Measurements from ENCODE around the gene CCNF.

CCNF gene

GRCh38 chr16:2489581-2489980 is 60.3 kb downstream of the CCNF start:
- no peak for DNase-seq

DNA sequence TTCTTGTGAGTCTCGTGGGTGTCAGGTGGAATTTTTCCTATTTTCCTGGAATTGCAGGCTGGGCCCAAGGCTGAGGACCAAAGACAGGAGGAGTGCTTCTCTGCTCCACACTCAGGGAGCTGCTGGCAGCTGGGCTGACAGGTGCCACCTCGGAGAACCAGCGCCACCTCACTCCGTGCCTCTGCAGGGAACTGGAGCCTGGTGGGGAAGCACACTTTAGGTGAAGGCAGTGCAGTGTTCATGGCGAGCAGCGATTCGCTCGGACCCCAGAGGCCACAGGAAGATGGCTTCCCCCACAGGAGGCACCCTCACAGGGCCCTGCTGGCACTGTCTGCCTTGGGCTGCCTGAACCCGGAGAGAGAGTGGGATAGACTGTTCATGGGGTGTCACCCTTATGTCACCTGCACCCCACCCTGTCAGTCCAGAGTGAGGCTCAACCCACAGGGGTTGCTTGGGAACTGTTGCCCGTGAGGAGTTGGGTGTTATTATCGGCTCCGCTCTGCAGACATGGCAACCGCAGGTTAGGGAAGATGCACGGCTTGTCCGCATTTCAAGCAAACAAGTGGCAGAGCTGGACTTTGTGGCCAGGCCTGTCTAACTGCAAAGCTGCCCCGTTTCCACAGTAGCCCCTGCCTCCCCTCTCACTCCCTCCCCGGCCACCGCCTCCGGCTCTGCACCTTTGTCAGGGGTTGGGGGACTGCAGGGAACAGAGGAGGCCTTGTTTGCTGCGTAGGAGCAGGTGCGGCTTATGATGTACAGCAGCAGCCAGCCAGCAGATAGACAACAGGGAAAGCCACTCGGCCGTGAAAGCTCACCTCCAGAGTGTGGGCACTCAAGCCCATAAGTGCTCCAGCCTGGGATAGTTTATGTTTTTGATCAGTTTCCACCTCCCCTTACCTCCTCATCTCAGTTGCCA is 61.2 kb downstream of the CCNF start:
- no peak for DNase-seq

- no peak for DNase-seq
Observed at GRCh38 chr16:2492292-2492691, 63.0 kb downstream of the CCNF start.

DNA sequence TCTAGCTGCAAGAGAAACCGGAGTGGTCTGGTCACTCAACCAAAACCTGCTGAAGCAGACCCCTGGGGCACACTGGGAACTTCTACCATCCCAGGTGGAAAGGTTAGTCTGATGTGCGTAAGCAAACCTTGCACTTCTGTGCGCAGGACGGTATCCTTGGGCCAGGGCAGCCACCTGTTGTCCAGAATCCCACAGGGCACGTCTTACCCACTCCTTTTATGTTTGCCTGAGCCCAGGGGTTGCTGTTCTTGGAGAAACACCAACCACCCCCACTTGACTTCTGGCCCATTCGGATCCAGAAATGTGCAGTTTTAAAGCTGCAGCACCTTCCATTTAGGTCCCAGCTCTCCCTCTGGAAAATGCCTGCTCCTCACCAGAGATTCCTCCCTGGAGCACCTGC is 64.4 kb downstream of the CCNF start:
- DNase-seq = no peak

DNA sequence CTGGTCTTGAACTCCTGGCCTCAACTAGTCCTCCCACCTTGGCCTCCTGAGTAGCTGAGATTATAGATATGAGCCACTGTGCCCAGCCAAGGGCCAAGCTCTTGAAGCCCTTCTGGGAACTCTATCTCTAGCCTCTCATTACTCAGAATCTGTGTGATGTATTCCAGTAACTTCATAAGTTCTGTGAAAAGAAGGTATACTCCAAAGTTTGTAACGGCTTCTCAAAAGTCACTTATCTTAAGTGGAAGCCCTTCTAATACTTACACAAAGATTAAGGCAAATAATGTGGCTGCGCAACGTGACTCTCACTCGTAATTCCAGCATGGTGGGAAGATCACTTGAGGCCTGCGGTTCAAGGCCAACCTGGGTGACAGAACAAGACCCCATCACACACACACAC is 65.4 kb downstream of the CCNF start:
- DNase-seq = no peak

DNA sequence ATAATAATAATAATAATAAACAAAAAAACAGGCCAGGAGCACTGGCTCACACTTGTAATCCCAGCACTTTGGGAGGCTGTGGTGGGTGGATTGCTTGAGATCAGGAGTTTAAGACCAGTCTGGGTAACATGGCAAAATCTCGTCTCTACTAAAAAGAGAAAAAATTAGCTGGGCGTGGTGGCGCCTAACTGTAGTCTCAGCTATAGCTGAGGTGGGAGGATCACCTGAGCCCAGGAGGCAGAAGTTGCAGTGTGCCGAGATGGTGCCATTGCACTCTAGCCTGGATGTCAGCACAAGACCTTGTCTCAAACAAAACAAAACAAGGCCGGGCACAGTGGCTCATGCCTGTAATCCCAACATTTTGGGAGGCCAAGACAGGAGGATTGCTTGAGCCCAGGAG is 65.8 kb downstream of the CCNF start:
- DNase-seq = no peak

DNA sequence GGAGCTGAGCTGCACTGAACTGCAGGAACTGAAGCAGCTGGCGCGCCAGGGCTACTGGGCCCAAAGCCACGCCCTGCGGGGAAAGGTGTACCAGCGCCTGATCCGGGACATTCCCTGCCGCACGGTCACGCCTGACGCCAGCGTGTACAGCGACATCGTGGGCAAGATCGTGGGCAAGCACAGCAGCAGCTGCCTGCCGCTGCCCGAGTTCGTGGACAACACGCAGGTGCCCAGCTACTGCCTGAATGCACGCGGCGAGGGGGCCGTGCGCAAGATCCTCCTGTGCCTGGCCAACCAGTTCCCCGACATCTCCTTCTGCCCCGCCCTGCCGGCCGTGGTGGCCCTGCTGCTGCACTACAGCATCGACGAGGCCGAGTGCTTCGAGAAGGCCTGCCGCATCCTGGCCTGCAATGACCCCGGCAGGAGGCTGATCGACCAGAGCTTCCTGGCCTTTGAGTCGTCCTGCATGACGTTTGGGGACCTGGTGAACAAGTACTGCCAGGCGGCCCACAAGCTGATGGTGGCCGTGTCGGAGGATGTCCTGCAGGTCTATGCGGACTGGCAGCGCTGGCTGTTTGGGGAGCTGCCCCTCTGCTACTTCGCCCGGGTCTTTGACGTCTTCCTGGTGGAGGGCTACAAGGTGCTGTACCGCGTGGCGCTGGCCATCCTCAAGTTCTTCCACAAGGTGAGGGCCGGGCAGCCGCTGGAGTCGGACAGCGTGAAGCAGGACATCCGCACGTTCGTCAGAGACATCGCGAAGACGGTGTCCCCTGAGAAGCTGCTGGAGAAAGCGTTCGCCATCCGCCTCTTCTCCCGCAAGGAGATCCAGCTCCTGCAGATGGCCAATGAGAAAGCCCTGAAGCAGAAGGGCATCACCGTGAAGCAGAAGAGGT is 67.2 kb downstream of the CCNF start:
- DNase-seq = no peak

DNA sequence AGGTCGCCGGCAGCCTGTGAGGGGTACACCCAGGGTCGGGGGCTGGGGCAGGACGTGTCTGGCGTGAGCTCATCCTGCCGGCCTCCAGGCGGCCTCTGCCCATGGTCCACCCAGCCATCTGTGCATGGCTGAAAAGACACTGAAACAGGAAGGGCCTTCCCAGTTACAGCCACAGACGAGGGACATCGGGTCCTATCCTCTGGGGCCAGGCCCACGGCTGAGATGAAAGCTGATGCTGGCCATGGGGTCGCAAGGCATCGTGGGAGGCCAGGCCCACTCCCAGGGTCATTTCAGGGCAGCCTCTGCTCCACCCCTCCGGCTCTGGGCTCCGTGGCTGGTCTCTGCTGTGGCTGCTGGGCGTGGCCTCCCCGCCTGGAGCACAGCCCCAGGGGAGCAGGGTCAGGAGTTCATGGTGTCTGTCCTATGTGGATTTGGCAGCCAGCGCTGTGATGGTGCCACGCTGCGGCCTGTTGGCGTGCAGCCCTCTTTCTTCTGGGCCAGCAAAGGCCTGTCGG is 67.9 kb downstream of the CCNF start:
- DNase-seq = no peak

DNA sequence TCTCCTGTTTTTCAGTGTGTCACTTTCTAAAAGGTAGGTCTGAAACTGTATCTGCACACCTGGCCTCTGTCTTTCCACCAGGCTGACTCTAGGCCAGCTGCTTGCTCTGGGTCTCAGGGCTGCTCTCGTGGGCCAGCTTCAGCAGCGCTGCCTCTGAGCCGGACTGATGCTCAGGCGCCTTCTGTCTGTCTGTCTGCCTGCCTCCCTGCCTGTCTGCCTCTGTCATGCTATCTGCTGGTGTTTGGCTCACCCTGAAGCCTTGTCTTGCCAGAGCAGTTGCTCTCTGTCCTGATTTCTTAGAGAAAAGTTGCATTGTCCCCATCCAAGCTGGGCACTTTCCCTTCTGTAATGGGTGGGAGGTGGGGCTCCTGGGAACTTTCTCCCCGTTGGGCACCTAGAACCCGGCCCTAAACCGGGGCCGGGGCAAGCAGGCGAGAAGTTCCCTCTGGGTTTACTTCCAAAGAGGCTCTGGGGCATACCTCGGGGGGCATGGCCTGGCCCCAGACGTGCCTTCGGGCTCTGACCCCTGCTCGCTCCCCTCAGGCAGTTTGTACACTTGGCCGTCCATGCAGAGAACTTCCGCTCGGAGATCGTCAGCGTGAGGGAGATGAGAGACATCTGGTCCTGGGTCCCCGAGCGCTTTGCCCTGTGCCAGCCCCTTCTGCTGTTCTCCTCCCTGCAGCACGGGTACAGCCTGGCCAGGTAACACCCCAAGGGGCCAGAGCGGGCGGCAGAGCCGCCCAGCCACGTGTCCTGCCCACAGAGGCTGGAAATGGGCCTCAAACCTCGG is 68.6 kb downstream of the CCNF start:
- DNase-seq = no peak

- DNase-seq = no peak
Observed at GRCh38 chr16:2498531-2499253, 69.4 kb downstream of the CCNF start.

DNA sequence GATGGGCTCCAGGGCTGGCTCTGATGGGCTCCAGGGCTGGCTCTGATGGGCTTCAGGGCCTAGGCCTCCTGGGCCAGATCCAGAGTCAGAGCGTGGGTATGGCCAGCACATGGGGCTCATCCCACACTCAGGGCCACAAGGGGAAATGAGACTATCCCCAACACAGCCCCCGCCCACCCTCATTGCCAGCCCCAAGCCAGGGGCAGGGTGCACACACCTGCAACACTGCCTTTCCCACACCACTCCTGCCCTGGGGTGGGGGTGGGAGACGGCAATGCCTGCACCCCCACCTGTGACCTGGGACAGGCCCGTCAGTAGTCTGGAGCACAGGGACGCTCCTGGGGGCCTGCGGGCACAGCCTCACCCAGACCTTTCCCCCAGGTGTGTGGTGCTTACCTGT is 70.2 kb downstream of the CCNF start:
- no peak for DNase-seq

DNA sequence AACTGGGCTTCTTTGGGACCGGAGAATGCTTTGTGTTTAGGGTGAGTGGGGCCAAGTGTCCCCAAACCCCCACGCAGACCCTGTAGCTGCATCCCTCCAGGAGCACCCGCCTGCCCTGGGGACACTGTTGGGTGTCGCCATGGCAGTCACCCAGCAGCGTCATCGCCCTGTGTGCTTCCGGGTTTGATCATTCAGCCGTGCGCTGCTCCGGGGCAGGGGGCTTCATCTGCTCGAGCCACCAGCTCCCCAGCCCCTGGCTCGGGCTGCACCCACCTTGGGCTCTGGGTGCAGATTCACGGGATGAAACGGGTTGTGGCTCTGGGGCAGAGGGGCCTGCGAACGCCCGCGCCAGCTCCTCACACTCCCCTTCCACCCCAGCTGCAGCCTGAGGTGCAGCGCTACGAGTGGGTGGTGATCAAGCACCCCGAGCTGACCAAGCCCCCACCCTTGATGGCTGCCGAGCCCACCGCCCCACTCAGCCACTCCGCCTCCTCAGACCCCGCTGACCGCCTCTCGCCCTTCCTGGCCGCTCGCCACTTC is 70.7 kb downstream of the CCNF start:
- no peak for DNase-seq

- DNase-seq = no peak
Observed at GRCh38 chr16:2500430-2500917, 71.2 kb downstream of the CCNF start.

DNA sequence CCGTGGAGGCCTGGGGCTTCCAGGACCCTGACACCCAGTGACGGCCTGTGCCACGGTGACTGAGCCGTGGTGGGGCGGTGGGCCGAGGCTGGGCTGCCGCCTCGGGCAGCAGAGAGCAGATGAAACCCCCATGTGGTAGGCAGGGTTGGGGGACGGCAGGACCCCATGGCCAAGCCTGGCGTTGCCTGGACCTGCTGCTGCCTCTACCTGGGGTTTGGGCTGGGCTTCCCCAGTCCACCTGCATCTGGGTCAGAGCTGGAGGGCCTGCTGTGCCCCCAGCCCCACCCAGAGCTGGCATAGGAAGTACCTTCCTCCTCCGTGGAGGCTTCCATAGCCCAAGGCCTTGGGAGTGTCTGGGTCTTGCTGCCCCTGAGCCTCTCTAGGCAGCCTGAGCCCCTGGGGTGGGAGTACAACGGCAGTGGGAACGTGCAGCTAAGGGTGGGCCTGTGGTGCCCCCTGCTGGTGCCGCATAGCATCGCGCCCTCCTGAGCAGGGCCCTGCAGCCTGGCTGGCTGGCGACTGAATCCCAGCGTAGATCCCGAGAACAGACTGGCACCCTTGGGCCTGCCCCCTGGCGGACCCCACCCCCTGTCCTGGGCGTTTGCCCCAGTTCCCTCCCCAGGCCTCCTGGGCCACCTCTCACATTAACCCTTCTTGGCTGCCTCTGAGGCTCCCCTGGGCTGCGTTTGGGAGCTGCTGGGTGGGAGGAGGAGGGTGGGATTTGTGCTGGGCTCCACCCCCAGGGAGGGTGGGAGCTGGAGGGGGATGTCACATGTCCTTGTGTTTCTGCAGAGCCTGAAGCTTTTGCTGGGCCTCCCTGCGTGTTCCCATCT is 71.9 kb downstream of the CCNF start:
- DNase-seq = peak; percentile 38

GRCh38 chr16:2501946-2502895 is 73.0 kb downstream of the CCNF start:
- no peak for DNase-seq

DNA sequence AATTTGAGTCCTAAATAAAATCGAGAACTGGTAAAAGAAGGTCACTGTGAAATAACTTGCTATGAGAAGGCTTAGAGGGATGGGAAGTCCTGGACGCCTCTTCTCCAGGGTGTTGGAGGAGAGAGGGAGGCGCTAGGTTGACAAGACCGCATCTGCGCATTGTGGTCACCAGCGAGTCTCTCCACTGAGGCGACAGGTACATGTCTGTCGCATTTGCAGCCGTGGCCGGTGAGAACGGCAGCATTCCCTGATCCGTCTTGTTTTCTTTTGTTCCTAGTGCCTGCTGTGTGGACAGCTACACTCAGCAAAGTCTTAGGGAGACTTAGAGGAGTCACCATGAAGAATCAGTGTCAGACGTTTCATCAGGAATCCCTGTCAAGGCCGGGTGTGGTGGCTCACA is 76.4 kb downstream of the CCNF start:
- DNase-seq = no peak

DNA sequence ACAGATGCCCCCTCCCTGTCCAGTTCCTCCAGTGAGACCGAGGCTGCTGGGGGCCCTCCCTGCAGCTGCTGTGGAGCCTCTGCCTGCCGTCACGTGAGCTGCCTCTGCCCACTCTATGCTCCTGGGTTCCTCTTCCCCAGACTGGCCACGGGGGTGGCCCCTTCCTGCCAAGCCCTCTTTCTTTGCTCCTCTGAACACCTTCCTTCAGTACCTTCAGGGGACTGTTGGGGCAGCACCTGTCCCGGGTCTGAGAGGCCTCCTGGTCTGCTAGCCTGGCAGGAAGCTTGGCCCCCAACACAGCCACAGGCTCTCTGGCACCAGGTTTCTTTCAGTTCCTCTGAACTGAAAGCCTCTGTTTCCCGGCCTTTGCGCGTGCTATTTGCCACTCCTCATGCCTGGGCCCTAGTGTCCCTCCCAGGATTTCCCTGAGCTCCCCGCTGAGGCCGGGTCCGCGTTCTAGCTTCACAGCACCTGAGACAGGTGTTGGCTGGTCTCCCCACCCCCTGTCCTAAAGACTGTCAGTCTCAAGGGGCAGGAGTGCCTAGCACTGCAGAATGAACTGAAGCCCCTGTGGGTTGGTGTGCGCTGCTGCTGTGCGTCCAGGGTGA is 77.9 kb downstream of the CCNF start:
- no peak for DNase-seq

DNA sequence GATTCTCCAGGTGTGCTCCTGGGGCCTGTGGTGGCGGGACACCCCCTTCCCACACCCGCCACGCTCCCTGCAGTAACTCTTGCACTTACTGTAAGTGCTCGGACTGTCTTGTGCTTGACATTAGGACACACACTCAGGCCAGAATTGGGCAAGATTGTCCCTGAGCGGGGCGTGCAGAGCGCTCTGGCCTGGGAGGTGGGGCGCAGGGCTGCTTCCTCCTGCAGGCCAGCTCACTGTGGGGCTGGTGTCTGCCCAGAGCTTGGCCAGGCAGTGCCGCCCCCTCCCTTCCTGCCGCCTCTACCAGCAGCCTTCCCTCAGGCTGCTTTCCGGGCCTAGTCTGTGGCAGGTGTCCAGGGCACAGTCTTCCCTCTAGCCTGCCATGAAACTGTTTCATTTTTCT is 78.4 kb downstream of the CCNF start:
- DNase-seq = no peak

Measured in SHP77 treated with DMSO at 0.1 percent for 48 hours (cell line).